NCI-H2196 treated with DMSO at 0.1 percent for 48 hours (cell line): Measurements from ENCODE around the gene GMPR.

ENCODE experiments used
- DNase-seq: peaks from one replicate; lab custom pipeline; 2025; ENCODE audit not compliant: unreplicated experiment; lab: John Stamatoyannopoulos, UW

Gene GMPR

GRCh38 chr6:16296061-16296670, 57.8 kb downstream of the GMPR start:
- DNase-seq: no peak

GRCh38 chr6:16299861-16300260, 61.5 kb downstream of the GMPR start:
- DNase-seq: no peak

GRCh38 chr6:16301511-16301910, 63.1 kb downstream of the GMPR start:
- DNase-seq: no peak

- DNase-seq: no peak
These were observed 64.5 kb downstream of the GMPR start for GRCh38 chr6:16302721-16303552.

GRCh38 chr6:16305246-16305725, 66.9 kb downstream of the GMPR start:
- no peak for DNase-seq

GRCh38 chr6:16305788-16306187, 67.4 kb downstream of the GMPR start:
- DNase-seq: no peak

- DNase-seq: no peak
These were observed 67.9 kb downstream of the GMPR start for GRCh38 chr6:16306334-16306733.

GRCh38 chr6:16311763-16312162, 73.4 kb downstream of the GMPR start:
- no peak for DNase-seq

- no peak for DNase-seq
These were observed 75.3 kb downstream of the GMPR start for GRCh38 chr6:16313732-16314131.

- DNase-seq: no peak
These were observed 75.9 kb downstream of the GMPR start for GRCh38 chr6:16314296-16314695.

- peak; percentile 21 for DNase-seq
These were observed 78.4 kb downstream of the GMPR start for GRCh38 chr6:16316741-16317251.

GRCh38 chr6:16318538-16318937, 80.2 kb downstream of the GMPR start:
- no peak for DNase-seq

- DNase-seq: no peak
These were observed 80.8 kb downstream of the GMPR start for GRCh38 chr6:16318953-16319720.

GRCh38 chr6:16319813-16320532, 81.6 kb downstream of the GMPR start:
- peak; percentile 43 for DNase-seq

GRCh38 chr6:16320533-16321340, 82.3 kb downstream of the GMPR start:
- no peak for DNase-seq

- no peak for DNase-seq
These were observed 82.9 kb downstream of the GMPR start for GRCh38 chr6:16321341-16321710.

GRCh38 chr6:16321826-16322225, 83.4 kb downstream of the GMPR start:
- DNase-seq: no peak

GRCh38 chr6:16322666-16323312, 84.4 kb downstream of the GMPR start:
- DNase-seq: peak; percentile 67

GRCh38 chr6:16324184-16324583, 85.8 kb downstream of the GMPR start:
- no peak for DNase-seq
